Erythroblast (primary cell): ENCODE results near the gene CDRT4.

Experiments used
- GATA1 ChIP-seq: IDR thresholded peaks from 2 replicates; pipeline ENCODE4 v1.6.1; 2011; ENCODE audit warnings: low read depth, mild to moderate bottlenecking, control low read depth, low read length, moderate library complexity
- POLR2A ChIP-seq: IDR thresholded peaks from 2 replicates; pipeline ENCODE4 v1.6.1; 2011; ENCODE audit warnings: mild to moderate bottlenecking, low read length

DNA sequence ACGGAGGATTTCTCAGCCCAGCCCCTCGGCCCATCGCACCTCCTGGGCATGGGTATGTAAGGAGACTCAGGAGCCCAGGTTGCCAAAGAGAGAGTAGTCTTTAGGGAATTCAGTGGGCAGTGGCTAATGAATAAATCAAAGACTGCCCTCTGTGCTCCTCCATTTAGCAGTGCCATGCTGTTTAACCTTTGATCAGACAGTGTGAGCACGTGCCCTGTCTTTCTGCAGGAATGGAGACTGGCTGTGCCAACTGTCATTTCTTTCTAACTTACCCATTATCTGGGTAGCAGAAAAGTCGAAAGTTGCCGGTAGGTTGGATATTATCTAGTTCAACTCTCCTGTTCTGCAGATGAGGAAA is 62.4 kb downstream of the CDRT4 start:
- no peak for TF ChIP-seq POLR2A
- no peak for TF ChIP-seq GATA1
